ENCODE data around the gene SORL1.

Gene SORL1

GRCh38 chr11:121670805-121671282, 218.7 kb downstream of the SORL1 start:
- no peak for DNase-seq

DNA sequence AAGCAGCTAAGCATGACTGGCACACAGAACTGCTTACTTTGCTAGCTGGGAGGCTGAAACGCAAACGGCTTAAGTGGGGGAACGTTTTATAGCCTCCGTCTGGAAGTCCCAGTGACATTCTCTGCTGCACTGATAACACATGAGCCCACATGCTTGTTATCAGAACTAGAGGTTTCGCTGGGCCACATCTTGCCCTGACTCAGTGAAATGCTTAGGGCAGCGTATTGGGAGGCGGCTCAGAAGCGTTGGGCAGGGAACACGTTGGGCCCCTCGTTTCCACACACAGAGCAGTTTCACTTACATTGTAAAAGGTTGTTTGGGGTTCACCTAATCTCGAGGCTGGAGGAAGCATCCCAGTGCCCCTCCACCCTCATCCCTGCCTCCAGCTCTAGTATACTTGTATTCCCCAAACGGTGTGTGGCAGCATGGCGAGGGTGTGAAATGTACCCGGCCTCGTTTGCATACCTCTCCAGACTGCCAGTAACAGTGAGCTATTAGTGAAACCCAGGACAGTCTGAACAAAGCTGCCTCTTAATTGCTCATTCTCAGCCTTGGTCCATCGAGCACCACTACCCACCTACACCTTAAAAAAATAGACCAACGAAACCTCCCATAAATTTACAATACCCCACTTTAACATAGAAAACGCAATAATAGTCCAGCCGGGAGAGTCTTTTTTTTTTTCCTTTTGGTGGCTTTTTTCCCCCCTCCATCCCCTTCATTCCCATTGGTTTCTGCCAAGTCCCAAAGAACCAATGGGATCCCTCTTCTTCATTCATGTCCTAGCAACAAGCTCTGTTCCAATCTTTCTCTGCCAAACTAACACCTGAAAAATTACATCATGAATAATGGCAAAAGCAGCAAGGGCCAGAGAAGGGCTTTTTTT, 219.4 kb downstream of the SORL1 start:
- no peak for DNase-seq

DNA sequence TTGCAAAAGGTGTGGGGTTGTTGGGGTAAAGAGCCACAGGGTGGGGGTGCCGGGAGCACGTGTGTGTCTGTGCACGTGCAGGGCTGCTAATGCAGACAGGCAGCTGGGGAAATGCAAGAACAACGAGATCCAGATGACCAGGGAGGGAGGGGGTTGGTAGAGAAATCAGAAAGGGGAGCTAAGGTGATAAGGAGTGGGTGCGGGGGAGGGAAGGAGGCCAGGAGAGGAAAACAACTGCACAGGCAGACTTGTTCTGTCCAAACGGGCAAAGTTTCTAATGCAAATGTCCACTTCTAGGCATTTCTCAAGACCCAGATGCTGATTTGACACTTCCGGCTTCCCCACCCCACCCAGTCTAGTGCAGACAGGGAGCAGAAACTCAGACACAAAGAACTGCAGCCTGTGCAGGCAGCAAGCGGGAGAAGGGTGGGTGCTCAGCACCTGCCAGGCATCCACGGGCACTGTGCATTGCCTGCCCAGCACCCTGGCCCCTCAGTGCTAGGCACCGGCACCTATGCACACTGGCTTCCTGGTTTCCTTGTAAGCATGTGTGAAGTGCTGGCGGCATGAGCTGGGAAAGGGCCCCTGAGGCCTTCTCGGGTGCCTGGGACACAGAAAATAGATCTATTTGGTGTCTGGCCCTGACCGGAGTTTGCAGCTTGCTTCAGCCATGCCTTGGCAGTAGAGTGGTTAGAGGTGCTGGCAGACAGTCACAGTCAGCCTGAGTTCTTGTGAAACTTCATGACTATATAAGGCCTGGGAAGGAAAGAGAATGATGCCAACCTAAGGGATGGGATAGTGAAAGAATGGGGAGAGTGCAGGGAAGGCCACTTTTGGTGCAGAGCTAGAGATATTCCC, 220.7 kb downstream of the SORL1 start:
- DNase-seq: no peak

- no peak for DNase-seq
Measured at GRCh38 chr11:121681550-121682268, 229.6 kb downstream of the SORL1 start.
